SK-N-SH (cell line): ENCODE results near the gene CACNA2D1. TPM values are rescaled to one million over a fixed set of nuclear protein-coding genes. Genes with fewer than 3 reads are reported as not detected.

ENCODE experiments used
- CTCF ChIA-PET: fragments of 300-600, 350-600 bp; formaldehyde crosslinking; extraction: SDS; loops from one replicate; lab custom pipeline; 2021; lab: Yijun Ruan, JAX
- POLR2A ChIA-PET: fragments of 350-600 bp; sonication (Branson Sonifier 250); formaldehyde crosslinking; extraction: SDS; loops from one replicate; lab custom pipeline; 2020; ENCODE audit warnings: antibody characterized with exemption, inconsistent platforms; lab: Yijun Ruan, JAX
- DNase-seq: peaks from one replicate; pipeline ENCODE4 v3.0.0; 2012
- H2AFZ ChIP-seq: fragments of 200-600 bp; sonication (generic); 2 replicates; pipeline ENCODE4 v1.8.1; 2016; ENCODE audit warnings: antibody characterized with exemption, mild to moderate bottlenecking, low read depth
- H3F3A ChIP-seq: fragments of 200-600 bp; sonication (generic); replicated peaks from 2 replicates; pipeline ENCODE3; 2016; ENCODE audit warnings: antibody characterized with exemption, mild to moderate bottlenecking; ENCODE audit not compliant: insufficient read depth
- H3K27ac ChIP-seq, 2 experiments: fragments of 200-500 bp in 1 of 2; fragments of 200-600 bp in 1 of 2; sonication (Bioruptor generic) in 1 of 2; sonication (generic), shearing (Covaris generic) in 1 of 2; 2 replicates each; pipeline versions ENCODE4 v1.5.1 to v1.6.1; 2014 to 2016; ENCODE audit warnings: low read depth in 2 of 2, inconsistent platforms in 1 of 2, low read length in 1 of 2, mild to moderate bottlenecking in 1 of 2, mixed read lengths in 1 of 2
- H3K27me3 ChIP-seq: fragments of 200-600 bp; sonication (generic), shearing (Covaris generic); 2 replicates; pipeline ENCODE4 v1.6.1; 2016; ENCODE audit warnings: mixed run types; ENCODE audit not compliant: insufficient read depth
- H3K36me3 ChIP-seq, 2 experiments: fragments of 200-500 bp in 1 of 2; fragments of 200-600 bp in 1 of 2; sonication (Bioruptor generic) in 1 of 2; sonication (generic) in 1 of 2; replicated peaks in 1 of 2; 2 replicates each; pipeline versions ENCODE3 to v1.5.1; 2014 to 2016; ENCODE audit warnings: low read length in 1 of 2, mild to moderate bottlenecking in 1 of 2; ENCODE audit not compliant: insufficient read depth in 2 of 2, control insufficient read depth in 1 of 2
- H3K4me1 ChIP-seq, 2 experiments: fragments of 200-500 bp in 1 of 2; fragments of 200-600 bp in 1 of 2; sonication (Bioruptor generic) in 1 of 2; sonication (generic), shearing (Covaris generic) in 1 of 2; 2 replicates each; pipeline versions ENCODE4 v1.5.1 to v1.6.1; 2014 to 2016; ENCODE audit warnings: low read depth in 1 of 2, low read length in 1 of 2, mixed run types in 1 of 2; ENCODE audit not compliant: insufficient read depth in 2 of 2, control insufficient read depth in 1 of 2
- H3K4me2 ChIP-seq: fragments of 200-600 bp; sonication (generic), shearing (Covaris generic); 2 replicates; pipeline ENCODE4 v1.6.1; 2017; ENCODE audit warnings: mixed run types
- H3K4me3 ChIP-seq, 2 experiments: fragments of 200-500 bp in 1 of 2; fragments of 200-600 bp in 1 of 2; sonication (Bioruptor generic) in 1 of 2; sonication (generic), shearing (Covaris generic) in 1 of 2; 2 replicates each; pipeline versions ENCODE4 v1.5.1 to v1.8.1; 2014 to 2016; ENCODE audit warnings: low read depth in 2 of 2, inconsistent platforms in 1 of 2, low read length in 1 of 2, mild to moderate bottlenecking in 1 of 2, mixed read lengths in 1 of 2, moderate library complexity in 1 of 2
- H3K79me2 ChIP-seq: fragments of 200-600 bp; sonication (generic); 2 replicates; pipeline ENCODE4 v1.8.1; 2017; ENCODE audit warnings: mild to moderate bottlenecking; ENCODE audit not compliant: insufficient read depth
- H3K9ac ChIP-seq: fragments of 200-600 bp; sonication (generic); 2 replicates; pipeline ENCODE4 v1.6.1; 2017; ENCODE audit warnings: mixed run types
- H3K9me2 ChIP-seq: fragments of 200-600 bp; sonication (generic); 2 replicates; pipeline ENCODE4 v1.6.1; 2017; ENCODE audit warnings: mixed run types
- H3K9me3 ChIP-seq: fragments of 200-600 bp; sonication (generic); 2 replicates; pipeline ENCODE4 v1.6.1; 2017; ENCODE audit warnings: mixed run types, mild to moderate bottlenecking, moderate library complexity
- H4K20me1 ChIP-seq: fragments of 200-600 bp; sonication (generic); 2 replicates; pipeline ENCODE4 v1.6.1; 2017; ENCODE audit warnings: mild to moderate bottlenecking, mixed run types; ENCODE audit not compliant: insufficient read depth
- CHD2 ChIP-seq: fragments of 150-350 bp; IDR thresholded peaks from 2 replicates; pipeline ENCODE4 v1.6.1; 2018; ENCODE audit warnings: low read length; ENCODE audit not compliant: partially characterized antibody
- ELF1 ChIP-seq: IDR thresholded peaks from 2 replicates; pipeline ENCODE4 v1.4.0; 2012
- EP300 ChIP-seq, 2 experiments: IDR thresholded peaks; 2 replicates each; pipeline versions ENCODE4 v1.4.0 to v1.6.1; 2012; ENCODE audit warnings: borderline replicate concordance in 1 of 2, low read depth in 1 of 2, low read length in 1 of 2
- EZH2phosphoT487 ChIP-seq: fragments of 200-600 bp; sonication (generic); IDR thresholded peaks from 2 replicates; pipeline ENCODE4 v1.6.1; 2017; ENCODE audit warnings: low read depth, mixed run types, mild to moderate bottlenecking, antibody characterized with exemption, moderate library complexity, borderline replicate concordance
- FOXJ3 ChIP-seq: sonication (generic); formaldehyde crosslinking; IDR thresholded peaks from 2 replicates; pipeline ENCODE4 v1.5.1; 2020; ENCODE audit warnings: mild to moderate bottlenecking, missing genetic modification reagents
- FOXM1 ChIP-seq: IDR thresholded peaks from 2 replicates; pipeline ENCODE4 v1.4.0; 2012; ENCODE audit warnings: low read depth, mild to moderate bottlenecking
- MEF2A ChIP-seq: IDR thresholded peaks from 2 replicates; pipeline ENCODE4 v1.4.0; 2012; ENCODE audit warnings: low read depth, borderline replicate concordance
- MXI1 ChIP-seq: IDR thresholded peaks from 2 replicates; pipeline ENCODE4 v1.6.1; 2012; ENCODE audit warnings: mild to moderate bottlenecking, low read depth, low read length, improper control_type of control experiment
- NRF1 ChIP-seq: IDR thresholded peaks from 2 replicates; pipeline ENCODE4 v1.6.1; 2012; ENCODE audit warnings: low read depth, mild to moderate bottlenecking, low read length
- POLR2AphosphoS5 ChIP-seq: IDR thresholded peaks from 2 replicates; pipeline ENCODE4 v1.6.1; 2012; ENCODE audit warnings: low read depth, low read length
- RAD21 ChIP-seq: IDR thresholded peaks from 2 replicates; pipeline ENCODE4 v1.6.1; 2012; ENCODE audit warnings: mild to moderate bottlenecking, low read length
- RCOR1 ChIP-seq: fragments of 150-350 bp; IDR thresholded peaks from 2 replicates; pipeline ENCODE4 v1.6.1; 2017; ENCODE audit warnings: antibody characterized with exemption, low read length
- RFX5 ChIP-seq: IDR thresholded peaks from 2 replicates; pipeline ENCODE4 v1.6.1; 2012; ENCODE audit warnings: mild to moderate bottlenecking, improper control_type of control experiment, low read length
- RXRA ChIP-seq: IDR thresholded peaks from 2 replicates; pipeline ENCODE4 v1.4.0; 2012; ENCODE audit warnings: low read depth, mild to moderate bottlenecking, borderline replicate concordance
- SIN3A ChIP-seq: IDR thresholded peaks from 2 replicates; pipeline ENCODE4 v1.6.1; 2012; ENCODE audit warnings: low read depth, mild to moderate bottlenecking, low read length, moderate library complexity, borderline replicate concordance
- TAF1 ChIP-seq: IDR thresholded peaks from 2 replicates; pipeline ENCODE4 v1.6.1; 2012; ENCODE audit warnings: low read depth, mild to moderate bottlenecking, low read length, moderate library complexity, borderline replicate concordance
- TCF12 ChIP-seq: IDR thresholded peaks from 2 replicates; pipeline ENCODE4 v1.4.0; 2012
- YY1 ChIP-seq: IDR thresholded peaks from 2 replicates; pipeline ENCODE4 v1.4.0; 2012; ENCODE audit warnings: low read depth, mild to moderate bottlenecking
- WGBS: methylation state at CpG from one replicate; pipeline ENCODE4 v1.1.6; 2017; ENCODE audit warnings: low lambda C conversion rate; 5-methylcytosine and 5-hydroxymethylcytosine counted together
- polyA plus RNA-seq, 3 experiments: library from polyadenylated mRNA; depleted of rRNA; stranded (reverse); fragments of >200 nt; gene quantifications; 2 replicates each; pipeline ENCODE4 v1.2.3, GENCODE V29; 2012
- TF ChIP-seq, protein P1 (sequence below): fragments of 150-350 bp; IDR thresholded peaks from 2 replicates; pipeline ENCODE4 v1.6.1; 2017; ENCODE audit warnings: antibody characterized with exemption, low read length, low read depth, borderline replicate concordance
- TF ChIP-seq, protein P2 (sequence below): fragments of 150-350 bp; IDR thresholded peaks from 2 replicates; pipeline ENCODE4 v1.6.1; 2016; ENCODE audit warnings: mild to moderate bottlenecking, low read depth, low read length
- TF ChIP-seq, protein P3 (sequence below): IDR thresholded peaks from 2 replicates; pipeline ENCODE4 v1.4.0; 2012; ENCODE audit warnings: low read depth, borderline replicate concordance

CACNA2D1 gene
- polyA plus RNA-seq, 1 of the 3 experiments (the other 2 are of a cell fraction): 3.4 TPM

DNA sequence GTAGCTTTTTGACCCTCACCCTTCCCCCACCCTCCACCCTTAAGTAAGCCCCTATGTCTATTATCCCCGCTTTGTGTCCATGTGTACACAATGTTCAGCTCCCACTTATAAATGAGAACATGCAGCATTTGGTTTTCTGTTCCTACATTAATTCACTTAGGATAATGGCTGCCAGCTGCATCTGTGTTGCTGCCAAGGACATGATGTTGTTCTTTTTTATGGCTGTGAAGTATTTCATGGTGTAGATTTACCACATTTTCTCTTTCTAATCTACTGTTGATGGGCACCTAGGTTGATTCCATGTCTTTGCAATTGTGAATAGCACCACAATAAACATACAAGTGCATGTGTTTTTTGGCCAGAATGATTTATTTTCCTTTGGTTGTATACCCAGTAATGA lies 232.2 kb downstream of the CACNA2D1 start:
- Histone ChIP-seq H3K27ac (no peak overlapping the region), H4K20me1 (no peaks in the 10 kb centered on the region), H3K36me3 (peaks cover 0 to 7% of the 10 kb centered on the region in 2 experiments), H3K9me3 (peaks cover 6% of the 10 kb centered on the region; the same call in 1 of the 2 replicates), H3K9ac (no peak overlapping the region), H3K9me2 (0 out of 2 replicates have a peak, but pooled peaks cover 4% of the 10 kb centered on the region), H3K79me2 (no peaks in the 10 kb centered on the region), H3K4me1 (peaks cover 0 to 3% of the 10 kb centered on the region in 2 experiments; a peak in 2 of 4 replicates), H3K4me3 (no peak overlapping the region), H3K4me2 (no peak overlapping the region), H3F3A (no peaks in the 10 kb centered on the region), H2AFZ (no peak overlapping the region), H3K27me3 (no peaks in the 10 kb centered on the region)
- WGBS: 95% methylated on average over 1 of the region's 1 CpG
- TF ChIP-seq RAD21 (no peak), RXRA (no peak), YY1 (no peak), MXI1 (no peak), MEF2A (no peak), FOXJ3 (CRISPR knock-in tag) (no peak)
- TF ChIP-seq, protein P1, sequence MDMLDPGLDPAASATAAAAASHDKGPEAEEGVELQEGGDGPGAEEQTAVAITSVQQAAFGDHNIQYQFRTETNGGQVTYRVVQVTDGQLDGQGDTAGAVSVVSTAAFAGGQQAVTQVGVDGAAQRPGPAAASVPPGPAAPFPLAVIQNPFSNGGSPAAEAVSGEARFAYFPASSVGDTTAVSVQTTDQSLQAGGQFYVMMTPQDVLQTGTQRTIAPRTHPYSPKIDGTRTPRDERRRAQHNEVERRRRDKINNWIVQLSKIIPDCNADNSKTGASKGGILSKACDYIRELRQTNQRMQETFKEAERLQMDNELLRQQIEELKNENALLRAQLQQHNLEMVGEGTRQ: no peak
- CTCF ChIA-PET: interaction anchor here (1.6 kb wide), 1 partner anchor 166 kb away, joined by 7 read pairs; no protein-coding TSS in a partner anchor
- DNase-seq: no peak
- POLR2A ChIA-PET: no interaction called here

DNA sequence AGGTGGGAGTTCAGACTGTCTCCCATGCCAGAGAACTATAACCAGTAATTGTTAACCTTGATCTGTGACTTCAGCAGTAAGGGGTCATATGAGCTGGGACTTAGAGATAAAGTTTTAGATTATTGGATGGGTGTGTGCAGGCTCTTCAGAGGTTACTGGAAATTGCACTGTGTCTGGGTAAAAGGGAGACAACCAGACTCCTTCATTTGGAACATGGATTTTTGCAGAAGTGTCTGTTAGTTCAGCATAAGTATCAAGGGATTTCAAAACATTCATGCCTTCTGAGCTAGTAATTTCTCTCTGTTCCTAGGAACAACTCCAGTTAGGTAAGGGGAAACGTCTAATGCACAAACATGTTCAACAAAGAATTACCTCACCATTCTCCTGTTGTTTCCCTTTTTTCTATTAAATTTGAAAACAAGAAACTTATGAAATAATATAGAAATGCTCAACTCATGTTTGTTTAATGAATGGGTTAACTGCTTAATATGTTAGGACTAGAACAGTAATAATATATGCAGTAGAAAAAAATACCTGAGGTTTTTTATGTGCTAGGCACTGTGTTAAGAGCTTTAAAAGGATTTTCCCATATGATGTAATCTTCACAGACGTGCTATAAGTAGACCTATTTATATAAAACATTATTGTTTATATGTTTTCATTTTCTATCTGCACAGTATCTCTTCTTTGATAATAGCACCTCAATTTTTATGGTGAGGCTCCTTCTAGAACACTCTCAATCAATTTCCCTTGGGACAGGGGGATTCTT lies 233.0 kb downstream of the CACNA2D1 start:
- CTCF ChIA-PET: interaction anchor here (0.8 to 1.6 kb wide), 4 partner anchors 18 to 165 kb away, joined by 3 to 7 read pairs (median 4); no protein-coding TSS in a partner anchor

More for the DNA sequence above, 233.0 kb downstream of the CACNA2D1 start:
- DNase-seq: no peak
- no peaks in the 10 kb centered on the region for H3K79me2 ChIP-seq
- H3K4me2 ChIP-seq: no peak overlapping the region
- H3K27ac ChIP-seq: peak overlapping the region in 1 of 2 experiments; percentile 5; a peak in 1 of 4 replicates
- TF ChIP-seq NRF1: no peak
- TF ChIP-seq TAF1: no peak
- no peak for TF ChIP-seq SIN3A
- TF ChIP-seq, protein P2, sequence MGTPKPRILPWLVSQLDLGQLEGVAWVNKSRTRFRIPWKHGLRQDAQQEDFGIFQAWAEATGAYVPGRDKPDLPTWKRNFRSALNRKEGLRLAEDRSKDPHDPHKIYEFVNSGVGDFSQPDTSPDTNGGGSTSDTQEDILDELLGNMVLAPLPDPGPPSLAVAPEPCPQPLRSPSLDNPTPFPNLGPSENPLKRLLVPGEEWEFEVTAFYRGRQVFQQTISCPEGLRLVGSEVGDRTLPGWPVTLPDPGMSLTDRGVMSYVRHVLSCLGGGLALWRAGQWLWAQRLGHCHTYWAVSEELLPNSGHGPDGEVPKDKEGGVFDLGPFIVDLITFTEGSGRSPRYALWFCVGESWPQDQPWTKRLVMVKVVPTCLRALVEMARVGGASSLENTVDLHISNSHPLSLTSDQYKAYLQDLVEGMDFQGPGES: no peak
- TF ChIP-seq, protein P1: no peak
- TF ChIP-seq CHD2: no peak
- TF ChIP-seq EZH2phosphoT487: no peak
- no peak for TF ChIP-seq RXRA
- TF ChIP-seq ELF1: no peak
- TF ChIP-seq, protein P3, sequence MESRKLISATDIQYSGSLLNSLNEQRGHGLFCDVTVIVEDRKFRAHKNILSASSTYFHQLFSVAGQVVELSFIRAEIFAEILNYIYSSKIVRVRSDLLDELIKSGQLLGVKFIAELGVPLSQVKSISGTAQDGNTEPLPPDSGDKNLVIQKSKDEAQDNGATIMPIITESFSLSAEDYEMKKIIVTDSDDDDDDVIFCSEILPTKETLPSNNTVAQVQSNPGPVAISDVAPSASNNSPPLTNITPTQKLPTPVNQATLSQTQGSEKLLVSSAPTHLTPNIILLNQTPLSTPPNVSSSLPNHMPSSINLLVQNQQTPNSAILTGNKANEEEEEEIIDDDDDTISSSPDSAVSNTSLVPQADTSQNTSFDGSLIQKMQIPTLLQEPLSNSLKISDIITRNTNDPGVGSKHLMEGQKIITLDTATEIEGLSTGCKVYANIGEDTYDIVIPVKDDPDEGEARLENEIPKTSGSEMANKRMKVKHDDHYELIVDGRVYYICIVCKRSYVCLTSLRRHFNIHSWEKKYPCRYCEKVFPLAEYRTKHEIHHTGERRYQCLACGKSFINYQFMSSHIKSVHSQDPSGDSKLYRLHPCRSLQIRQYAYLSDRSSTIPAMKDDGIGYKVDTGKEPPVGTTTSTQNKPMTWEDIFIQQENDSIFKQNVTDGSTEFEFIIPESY: no peak
- no peak for TF ChIP-seq RCOR1
- no peak for TF ChIP-seq TCF12
- TF ChIP-seq RFX5: no peak
- no peak for TF ChIP-seq FOXM1
- no peak for TF ChIP-seq MXI1
- TF ChIP-seq EP300 (IDR thresholded peaks at IDR 0.05; ENCODE audit: borderline replicate concordance in 1 of 2, low read depth in 1 of 2, low read length in 1 of 2): no peak
- no peak for TF ChIP-seq POLR2AphosphoS5
- TF ChIP-seq MEF2A: no peak
- H3K9me3 ChIP-seq: peaks cover 6% of the 10 kb centered on the region; the same call in 1 of the 2 replicates
- H3K27me3 ChIP-seq: no peaks in the 10 kb centered on the region
- POLR2A ChIA-PET: no interaction called here
- H3F3A ChIP-seq: no peaks in the 10 kb centered on the region
- no peaks in the 10 kb centered on the region for H4K20me1 ChIP-seq
- H3K4me3 ChIP-seq: no peak overlapping the region
- H2AFZ ChIP-seq: no peak overlapping the region
- H3K4me1 ChIP-seq: peaks cover 0 to 3% of the 10 kb centered on the region in 2 experiments; a peak in 2 of 4 replicates
- WGBS: 76% methylated on average over 2 of the region's 2 CpGs
- H3K9ac ChIP-seq: no peak overlapping the region
- no peaks in the 10 kb centered on the region for H3K36me3 ChIP-seq
- 0 out of 2 replicates have a peak, but pooled peaks cover under 1% of the 10 kb centered on the region for H3K9me2 ChIP-seq
